Tibial nerve (tissue), 4 donors: Measurements from ENCODE around the gene HS3ST6.

Experiments
- CTCF ChIP-seq, 5 experiments: fragments of 200-600 bp in 3 of 5; fragments of 450-650 bp in 2 of 5; sonication (generic) in 3 of 5; IDR thresholded peaks; one replicate each; pipeline ENCODE4 v1.5.1; 2016 to 2019; ENCODE audit warnings: antibody characterized with exemption in 5 of 5, mild to moderate bottlenecking in 3 of 5, moderate library complexity in 2 of 5
- EP300 ChIP-seq, 2 donors: sonication (generic); formaldehyde crosslinking; IDR thresholded peaks; one replicate each; pipeline ENCODE4 v1.6.1; 2017; ENCODE audit warnings: antibody characterized with exemption in 2 of 2, mild to moderate bottlenecking in 1 of 2
- POLR2A ChIP-seq, 2 donors: fragments of 450-650 bp; IDR thresholded peaks; one replicate each; pipeline ENCODE4 v1.6.1; 2017; ENCODE audit warnings: antibody characterized with exemption in 2 of 2, mild to moderate bottlenecking in 2 of 2, moderate library complexity in 2 of 2

- TF ChIP-seq POLR2A (IDR thresholded peaks at IDR 0.05), result no peak
- TF ChIP-seq CTCF (IDR thresholded peaks at IDR 0.05), result no peak
- TF ChIP-seq EP300 (IDR thresholded peaks at IDR 0.05), result no peak
Measured at GRCh38 chr16:1917056-1917664, 1.1 kb downstream of the HS3ST6 start.
